ENCODE results near the gene RBM14. TPM values are rescaled to one million over a fixed set of nuclear protein-coding genes. Genes with fewer than 3 reads are reported as not detected.

The RBM14 gene
- total and polyA plus RNA-seq, 9 of the 15 experiments (the other 6 are each of a cell fraction or from before 2014, with no cell fraction given): 5.5 to 131 (median 42.6) TPM

DNA sequence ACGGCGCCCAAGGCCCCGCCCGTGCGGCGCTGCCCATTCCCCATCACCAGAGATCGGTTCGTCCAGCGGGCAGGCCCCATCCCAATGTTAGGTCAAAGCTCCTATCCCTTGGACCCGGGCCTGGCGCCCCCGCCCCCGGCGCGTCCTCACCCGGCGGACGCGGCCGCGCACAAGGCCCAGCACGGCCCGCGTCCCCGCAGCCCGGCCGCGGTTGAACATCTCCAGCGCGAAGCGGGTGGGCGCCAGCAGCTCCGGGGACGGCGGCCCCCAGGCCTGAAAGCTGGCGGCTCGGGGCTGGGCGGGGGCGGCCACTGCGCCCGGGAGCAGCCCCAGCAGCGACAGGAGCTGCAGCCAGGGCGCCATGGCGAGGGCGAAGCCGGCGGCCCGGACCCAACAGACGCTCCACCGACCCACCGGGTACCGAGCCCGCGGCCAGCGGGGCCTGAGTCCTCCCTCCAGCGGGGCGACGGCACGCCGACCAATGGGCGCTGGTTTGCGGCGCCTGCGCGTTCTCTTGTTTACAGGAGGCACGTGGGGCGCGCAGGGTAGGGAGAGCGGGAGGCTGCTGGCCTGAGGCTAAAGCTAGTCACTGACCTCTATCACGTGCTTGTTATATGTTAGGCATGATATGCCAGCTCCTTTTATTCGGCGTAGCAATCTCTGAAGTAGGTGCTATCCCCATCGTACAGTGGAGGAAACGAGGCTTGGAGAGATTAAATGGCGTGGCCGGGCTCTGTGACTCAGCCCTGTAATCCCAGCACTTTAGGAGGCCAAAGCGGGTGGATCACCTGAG is 48.1 kb upstream of the RBM14 start, which contains the start of gene CTSF (continued):
- TF ChIP-seq, protein P1, sequence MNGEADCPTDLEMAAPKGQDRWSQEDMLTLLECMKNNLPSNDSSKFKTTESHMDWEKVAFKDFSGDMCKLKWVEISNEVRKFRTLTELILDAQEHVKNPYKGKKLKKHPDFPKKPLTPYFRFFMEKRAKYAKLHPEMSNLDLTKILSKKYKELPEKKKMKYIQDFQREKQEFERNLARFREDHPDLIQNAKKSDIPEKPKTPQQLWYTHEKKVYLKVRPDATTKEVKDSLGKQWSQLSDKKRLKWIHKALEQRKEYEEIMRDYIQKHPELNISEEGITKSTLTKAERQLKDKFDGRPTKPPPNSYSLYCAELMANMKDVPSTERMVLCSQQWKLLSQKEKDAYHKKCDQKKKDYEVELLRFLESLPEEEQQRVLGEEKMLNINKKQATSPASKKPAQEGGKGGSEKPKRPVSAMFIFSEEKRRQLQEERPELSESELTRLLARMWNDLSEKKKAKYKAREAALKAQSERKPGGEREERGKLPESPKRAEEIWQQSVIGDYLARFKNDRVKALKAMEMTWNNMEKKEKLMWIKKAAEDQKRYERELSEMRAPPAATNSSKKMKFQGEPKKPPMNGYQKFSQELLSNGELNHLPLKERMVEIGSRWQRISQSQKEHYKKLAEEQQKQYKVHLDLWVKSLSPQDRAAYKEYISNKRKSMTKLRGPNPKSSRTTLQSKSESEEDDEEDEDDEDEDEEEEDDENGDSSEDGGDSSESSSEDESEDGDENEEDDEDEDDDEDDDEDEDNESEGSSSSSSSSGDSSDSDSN (IDR thresholded peaks at IDR 0.05; ENCODE audit: borderline replicate concordance in 1 of 2, low read depth in 2 of 2, low read length in 2 of 2): no peak
- TF ChIP-seq, protein P2, sequence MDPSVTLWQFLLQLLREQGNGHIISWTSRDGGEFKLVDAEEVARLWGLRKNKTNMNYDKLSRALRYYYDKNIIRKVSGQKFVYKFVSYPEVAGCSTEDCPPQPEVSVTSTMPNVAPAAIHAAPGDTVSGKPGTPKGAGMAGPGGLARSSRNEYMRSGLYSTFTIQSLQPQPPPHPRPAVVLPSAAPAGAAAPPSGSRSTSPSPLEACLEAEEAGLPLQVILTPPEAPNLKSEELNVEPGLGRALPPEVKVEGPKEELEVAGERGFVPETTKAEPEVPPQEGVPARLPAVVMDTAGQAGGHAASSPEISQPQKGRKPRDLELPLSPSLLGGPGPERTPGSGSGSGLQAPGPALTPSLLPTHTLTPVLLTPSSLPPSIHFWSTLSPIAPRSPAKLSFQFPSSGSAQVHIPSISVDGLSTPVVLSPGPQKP (CRISPR knock-in tag; IDR thresholded peaks at IDR 0.05): no peak
- TF ChIP-seq DMBX1 (CRISPR knock-in tag; IDR thresholded peaks at IDR 0.05; ENCODE audit: borderline replicate concordance): 0 out of 2 replicates have a peak, but pooled peaks have one; percentile 54
- TF ChIP-seq FOSL1 (tag; conservative IDR thresholded peaks at IDR 0.05): peak; percentile 58
- TF ChIP-seq RUNX1 (IDR thresholded peaks at IDR 0.05; ENCODE audit: low read depth): no peak
- no peak for TF ChIP-seq CHD1 (IDR thresholded peaks at IDR 0.05; ENCODE audit: low read length)
- TF ChIP-seq, protein P3, sequence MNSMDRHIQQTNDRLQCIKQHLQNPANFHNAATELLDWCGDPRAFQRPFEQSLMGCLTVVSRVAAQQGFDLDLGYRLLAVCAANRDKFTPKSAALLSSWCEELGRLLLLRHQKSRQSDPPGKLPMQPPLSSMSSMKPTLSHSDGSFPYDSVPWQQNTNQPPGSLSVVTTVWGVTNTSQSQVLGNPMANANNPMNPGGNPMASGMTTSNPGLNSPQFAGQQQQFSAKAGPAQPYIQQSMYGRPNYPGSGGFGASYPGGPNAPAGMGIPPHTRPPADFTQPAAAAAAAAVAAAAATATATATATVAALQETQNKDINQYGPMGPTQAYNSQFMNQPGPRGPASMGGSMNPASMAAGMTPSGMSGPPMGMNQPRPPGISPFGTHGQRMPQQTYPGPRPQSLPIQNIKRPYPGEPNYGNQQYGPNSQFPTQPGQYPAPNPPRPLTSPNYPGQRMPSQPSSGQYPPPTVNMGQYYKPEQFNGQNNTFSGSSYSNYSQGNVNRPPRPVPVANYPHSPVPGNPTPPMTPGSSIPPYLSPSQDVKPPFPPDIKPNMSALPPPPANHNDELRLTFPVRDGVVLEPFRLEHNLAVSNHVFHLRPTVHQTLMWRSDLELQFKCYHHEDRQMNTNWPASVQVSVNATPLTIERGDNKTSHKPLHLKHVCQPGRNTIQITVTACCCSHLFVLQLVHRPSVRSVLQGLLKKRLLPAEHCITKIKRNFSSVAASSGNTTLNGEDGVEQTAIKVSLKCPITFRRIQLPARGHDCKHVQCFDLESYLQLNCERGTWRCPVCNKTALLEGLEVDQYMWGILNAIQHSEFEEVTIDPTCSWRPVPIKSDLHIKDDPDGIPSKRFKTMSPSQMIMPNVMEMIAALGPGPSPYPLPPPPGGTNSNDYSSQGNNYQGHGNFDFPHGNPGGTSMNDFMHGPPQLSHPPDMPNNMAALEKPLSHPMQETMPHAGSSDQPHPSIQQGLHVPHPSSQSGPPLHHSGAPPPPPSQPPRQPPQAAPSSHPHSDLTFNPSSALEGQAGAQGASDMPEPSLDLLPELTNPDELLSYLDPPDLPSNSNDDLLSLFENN (IDR thresholded peaks at IDR 0.05; ENCODE audit: low read depth in 2 of 2, low read length in 2 of 2): no peak
- TF ChIP-seq, protein P4, sequence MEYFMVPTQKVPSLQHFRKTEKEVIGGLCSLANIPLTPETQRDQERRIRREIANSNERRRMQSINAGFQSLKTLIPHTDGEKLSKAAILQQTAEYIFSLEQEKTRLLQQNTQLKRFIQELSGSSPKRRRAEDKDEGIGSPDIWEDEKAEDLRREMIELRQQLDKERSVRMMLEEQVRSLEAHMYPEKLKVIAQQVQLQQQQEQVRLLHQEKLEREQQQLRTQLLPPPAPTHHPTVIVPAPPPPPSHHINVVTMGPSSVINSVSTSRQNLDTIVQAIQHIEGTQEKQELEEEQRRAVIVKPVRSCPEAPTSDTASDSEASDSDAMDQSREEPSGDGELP (CRISPR knock-in tag; IDR thresholded peaks at IDR 0.05; ENCODE audit: borderline replicate concordance): peak; percentile 80
- TF ChIP-seq, protein P5, sequence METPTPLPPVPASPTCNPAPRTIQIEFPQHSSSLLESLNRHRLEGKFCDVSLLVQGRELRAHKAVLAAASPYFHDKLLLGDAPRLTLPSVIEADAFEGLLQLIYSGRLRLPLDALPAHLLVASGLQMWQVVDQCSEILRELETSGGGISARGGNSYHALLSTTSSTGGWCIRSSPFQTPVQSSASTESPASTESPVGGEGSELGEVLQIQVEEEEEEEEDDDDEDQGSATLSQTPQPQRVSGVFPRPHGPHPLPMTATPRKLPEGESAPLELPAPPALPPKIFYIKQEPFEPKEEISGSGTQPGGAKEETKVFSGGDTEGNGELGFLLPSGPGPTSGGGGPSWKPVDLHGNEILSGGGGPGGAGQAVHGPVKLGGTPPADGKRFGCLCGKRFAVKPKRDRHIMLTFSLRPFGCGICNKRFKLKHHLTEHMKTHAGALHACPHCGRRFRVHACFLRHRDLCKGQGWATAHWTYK (CRISPR knock-in tag; IDR thresholded peaks at IDR 0.05): no peak
- TF ChIP-seq EHMT2 (IDR thresholded peaks at IDR 0.05): no peak
- peak; percentile 66; the same call in 1 of the 2 replicates for TF ChIP-seq ETV5 (CRISPR knock-in tag; IDR thresholded peaks at IDR 0.05; ENCODE audit: low read depth)
- peak; percentile 82 for TF ChIP-seq RBM25 (IDR thresholded peaks at IDR 0.05; ENCODE audit: low read depth, low read length, severe bottlenecking)
- no peak for TF ChIP-seq HMG20A (CRISPR knock-in tag; conservative IDR thresholded peaks at IDR 0.05)
- TF ChIP-seq, protein P6, sequence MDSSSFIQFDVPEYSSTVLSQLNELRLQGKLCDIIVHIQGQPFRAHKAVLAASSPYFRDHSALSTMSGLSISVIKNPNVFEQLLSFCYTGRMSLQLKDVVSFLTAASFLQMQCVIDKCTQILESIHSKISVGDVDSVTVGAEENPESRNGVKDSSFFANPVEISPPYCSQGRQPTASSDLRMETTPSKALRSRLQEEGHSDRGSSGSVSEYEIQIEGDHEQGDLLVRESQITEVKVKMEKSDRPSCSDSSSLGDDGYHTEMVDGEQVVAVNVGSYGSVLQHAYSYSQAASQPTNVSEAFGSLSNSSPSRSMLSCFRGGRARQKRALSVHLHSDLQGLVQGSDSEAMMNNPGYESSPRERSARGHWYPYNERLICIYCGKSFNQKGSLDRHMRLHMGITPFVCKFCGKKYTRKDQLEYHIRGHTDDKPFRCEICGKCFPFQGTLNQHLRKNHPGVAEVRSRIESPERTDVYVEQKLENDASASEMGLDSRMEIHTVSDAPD (CRISPR knock-in tag; IDR thresholded peaks at IDR 0.05): no peak
- no peak for TF ChIP-seq ZNF165 (CRISPR knock-in tag; IDR thresholded peaks at IDR 0.05; ENCODE audit: borderline replicate concordance)

All from K562 (cell line).